Brain microvascular endothelial cell (primary cell): ENCODE data around the gene AGAP2.

Source experiments
- DNase-seq: peaks from one replicate; pipeline ENCODE4 v3.0.0-alpha.2; 2020
- H3K27ac ChIP-seq: fragments of 250-450 bp; sonication (Bioruptor Pico); 2 replicates; pipeline ENCODE4 v1.5.1; 2020; ENCODE audit warnings: mild to moderate bottlenecking, moderate library complexity
- H3K27me3 ChIP-seq: fragments of 250-450 bp; sonication (Bioruptor Pico); replicated peaks from 2 replicates; pipeline ENCODE4 v1.5.1; 2020; ENCODE audit warnings: mild to moderate bottlenecking
- H3K36me3 ChIP-seq: fragments of 250-450 bp; sonication (Bioruptor Pico); replicated peaks from 2 replicates; pipeline ENCODE4 v1.5.1; 2020; ENCODE audit warnings: mild to moderate bottlenecking
- H3K4me3 ChIP-seq: 2 replicates; pipeline ENCODE4 v1.5.1; 2011; ENCODE audit warnings: low read depth, mild to moderate bottlenecking, control low read depth, low read length, moderate library complexity
- CTCF ChIP-seq: IDR thresholded peaks from 2 replicates; pipeline ENCODE4 v1.5.1; 2011; ENCODE audit warnings: low read depth, mild to moderate bottlenecking, moderate library complexity, low read length, control low read depth, inconsistent platforms; ENCODE audit errors: missing control alignments
- in situ Hi-C: cut with HindIII; loops from 2 replicates; pipeline ENCODE4 v1.10.0; 2017; ENCODE audit warnings: low sequenced_read_pairs, low pct_ligation_motif_present

The AGAP2 gene

GRCh38 chr12:57771236-57771872 lies 32.8 kb upstream of the AGAP2 start:
- peak; percentile 91 for DNase-seq
- TF ChIP-seq CTCF = no peak
- H3K36me3 ChIP-seq = peaks cover 10% of the 10 kb centered on the region
- peak overlapping the region; percentile 91 for H3K27ac ChIP-seq
- in situ Hi-C loops = no loop called here
- H3K4me3 ChIP-seq = peak overlapping the region; percentile 97
- H3K27me3 ChIP-seq = peaks cover under 1% of the 10 kb centered on the region

- H3K36me3 ChIP-seq = peaks cover 10% of the 10 kb centered on the region
- no peak overlapping the region for H3K4me3 ChIP-seq
- H3K27me3 ChIP-seq = peaks cover 6% of the 10 kb centered on the region
- TF ChIP-seq CTCF = no peak
- DNase-seq = no peak
- H3K27ac ChIP-seq = no peak overlapping the region
- in situ Hi-C loops = no loop called here
Measured at GRCh38 chr12:57770734-57771133, 32.2 kb upstream of the AGAP2 start.

GRCh38 chr12:57769594-57769993 lies 31.1 kb upstream of the AGAP2 start:
- H3K36me3 ChIP-seq = peaks cover 10% of the 10 kb centered on the region
- peaks cover 18% of the 10 kb centered on the region for H3K27me3 ChIP-seq
- in situ Hi-C loops = no loop called here
- no peak for DNase-seq
- H3K27ac ChIP-seq = no peak overlapping the region
- H3K4me3 ChIP-seq = no peak overlapping the region
- no peak for TF ChIP-seq CTCF

- in situ Hi-C loops = no loop called here
- Histone ChIP-seq H3K27me3 (peaks cover 27% of the 10 kb centered on the region), H3K27ac (no peak overlapping the region), H3K36me3 (peaks cover 10% of the 10 kb centered on the region), H3K4me3 (no peak overlapping the region)
- no peak for DNase-seq
- TF ChIP-seq CTCF = no peak
Measured at GRCh38 chr12:57767876-57768275, 29.3 kb upstream of the AGAP2 start.

- H3K27ac ChIP-seq = no peak overlapping the region
- no peak for TF ChIP-seq CTCF
- in situ Hi-C loops = no loop called here
- H3K4me3 ChIP-seq = no peak overlapping the region
- no peak for DNase-seq
- peaks cover 27% of the 10 kb centered on the region for H3K27me3 ChIP-seq
- H3K36me3 ChIP-seq = peaks cover 10% of the 10 kb centered on the region
Measured at GRCh38 chr12:57767305-57767698, 28.8 kb upstream of the AGAP2 start.
